Cardiac muscle cell (in vitro differentiated cells and primary cell): ENCODE measurements around the gene CACNA1C. TPM values are rescaled to one million over a fixed set of nuclear protein-coding genes. Genes with fewer than 3 reads are reported as not detected.

Experiments used
- DNase-seq, 2 donors: peaks; one replicate each; pipeline versions ENCODE4 v3.0.0 to v3.0.0-alpha.2; 2010 to 2017; ENCODE audit warnings: low read depth in 1 of 2, low spot score in 1 of 2
- H3K27ac ChIP-seq: fragments of 200-600 bp; sonication (generic); 2 replicates; pipeline ENCODE4 v1.5.1; 2016
- H3K27me3 ChIP-seq: fragments of 200-600 bp; sonication (generic); 2 replicates; pipeline ENCODE4 v1.6.0; 2016; ENCODE audit warnings: control low read depth
- H3K36me3 ChIP-seq: fragments of 200-600 bp; sonication (generic); 2 replicates; pipeline ENCODE4 v1.5.1; 2016; ENCODE audit warnings: control low read depth
- H3K4me1 ChIP-seq: fragments of 200-600 bp; sonication (generic); 2 replicates; pipeline ENCODE4 v1.8.1; 2017; ENCODE audit warnings: low read depth, mild to moderate bottlenecking, mixed run types
- H3K4me3 ChIP-seq: fragments of 200-600 bp; sonication (generic); 2 replicates; pipeline ENCODE4 v1.5.1; 2016; ENCODE audit warnings: mild to moderate bottlenecking
- H3K9me3 ChIP-seq: fragments of 200-600 bp; sonication (generic); 2 replicates; pipeline ENCODE4 v1.5.1; 2017; ENCODE audit warnings: low read depth, mild to moderate bottlenecking, control low read depth
- polyA plus RNA-seq: library from polyadenylated mRNA; unstranded; fragments of >200 nt; fragmentation: Nextera tagmentation; extraction: Ambion mirVana; gene quantifications from 2 replicates; pipeline ENCODE4 v1.2.1, GENCODE V29; 2016
- total RNA-seq: library from RNA; depleted of rRNA; stranded (reverse); fragments of >200 nt; gene quantifications from 2 replicates; pipeline ENCODE4 v1.2.3, GENCODE V29; 2016
- TF ChIP-seq, protein P1 (sequence below): IDR thresholded peaks from 2 replicates; pipeline ENCODE4 v1.5.1; 2012; ENCODE audit warnings: low read depth, mild to moderate bottlenecking, low read length

The CACNA1C gene
- total and polyA plus RNA-seq, 2 experiments from 2014 or later, result 40.8 to 77.8 TPM

DNA sequence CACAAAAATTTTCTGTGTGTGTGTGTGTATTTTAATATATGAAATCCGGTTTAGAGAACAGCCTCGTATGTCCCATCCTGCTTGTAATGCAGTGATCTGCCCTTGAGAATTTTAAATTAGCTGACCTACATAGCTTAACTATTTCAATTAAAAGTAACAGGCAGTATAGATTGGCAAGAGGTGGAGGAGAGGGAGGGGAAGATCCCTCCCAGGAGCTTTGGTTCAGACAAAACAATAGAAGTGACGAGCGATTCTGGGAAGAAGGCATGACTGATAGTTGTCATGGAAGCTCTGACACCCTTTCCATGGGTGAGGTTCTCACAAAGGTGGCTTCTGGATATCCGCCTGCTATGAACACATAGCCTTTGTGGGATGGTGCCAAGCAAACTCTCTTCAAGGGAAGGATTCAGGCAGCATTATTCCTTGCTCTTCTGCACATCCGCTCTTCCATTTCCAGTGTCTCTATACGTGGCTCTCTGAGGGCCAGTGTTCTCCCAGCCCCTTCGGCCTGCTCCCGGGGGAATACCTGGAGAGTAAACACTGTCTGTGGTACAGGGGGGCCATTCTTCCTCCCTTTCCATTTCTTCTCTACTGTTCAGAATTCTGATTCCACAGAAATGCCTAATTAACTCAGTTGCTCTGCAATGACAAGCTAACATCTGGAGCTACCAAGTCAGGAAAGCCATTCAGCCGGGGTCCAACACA is 182.0 kb downstream of the CACNA1C start:
- TF ChIP-seq, protein P1, sequence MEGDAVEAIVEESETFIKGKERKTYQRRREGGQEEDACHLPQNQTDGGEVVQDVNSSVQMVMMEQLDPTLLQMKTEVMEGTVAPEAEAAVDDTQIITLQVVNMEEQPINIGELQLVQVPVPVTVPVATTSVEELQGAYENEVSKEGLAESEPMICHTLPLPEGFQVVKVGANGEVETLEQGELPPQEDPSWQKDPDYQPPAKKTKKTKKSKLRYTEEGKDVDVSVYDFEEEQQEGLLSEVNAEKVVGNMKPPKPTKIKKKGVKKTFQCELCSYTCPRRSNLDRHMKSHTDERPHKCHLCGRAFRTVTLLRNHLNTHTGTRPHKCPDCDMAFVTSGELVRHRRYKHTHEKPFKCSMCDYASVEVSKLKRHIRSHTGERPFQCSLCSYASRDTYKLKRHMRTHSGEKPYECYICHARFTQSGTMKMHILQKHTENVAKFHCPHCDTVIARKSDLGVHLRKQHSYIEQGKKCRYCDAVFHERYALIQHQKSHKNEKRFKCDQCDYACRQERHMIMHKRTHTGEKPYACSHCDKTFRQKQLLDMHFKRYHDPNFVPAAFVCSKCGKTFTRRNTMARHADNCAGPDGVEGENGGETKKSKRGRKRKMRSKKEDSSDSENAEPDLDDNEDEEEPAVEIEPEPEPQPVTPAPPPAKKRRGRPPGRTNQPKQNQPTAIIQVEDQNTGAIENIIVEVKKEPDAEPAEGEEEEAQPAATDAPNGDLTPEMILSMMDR, result no peak
- no peak for DNase-seq
- Histone ChIP-seq H3K4me1 (peaks cover 21% of the 10 kb centered on the region), H3K27me3 (no peaks in the 10 kb centered on the region), H3K9me3 (no peaks in the 10 kb centered on the region), H3K27ac (no peak overlapping the region), H3K36me3 (no peaks in the 10 kb centered on the region), H3K4me3 (no peak overlapping the region)

DNA sequence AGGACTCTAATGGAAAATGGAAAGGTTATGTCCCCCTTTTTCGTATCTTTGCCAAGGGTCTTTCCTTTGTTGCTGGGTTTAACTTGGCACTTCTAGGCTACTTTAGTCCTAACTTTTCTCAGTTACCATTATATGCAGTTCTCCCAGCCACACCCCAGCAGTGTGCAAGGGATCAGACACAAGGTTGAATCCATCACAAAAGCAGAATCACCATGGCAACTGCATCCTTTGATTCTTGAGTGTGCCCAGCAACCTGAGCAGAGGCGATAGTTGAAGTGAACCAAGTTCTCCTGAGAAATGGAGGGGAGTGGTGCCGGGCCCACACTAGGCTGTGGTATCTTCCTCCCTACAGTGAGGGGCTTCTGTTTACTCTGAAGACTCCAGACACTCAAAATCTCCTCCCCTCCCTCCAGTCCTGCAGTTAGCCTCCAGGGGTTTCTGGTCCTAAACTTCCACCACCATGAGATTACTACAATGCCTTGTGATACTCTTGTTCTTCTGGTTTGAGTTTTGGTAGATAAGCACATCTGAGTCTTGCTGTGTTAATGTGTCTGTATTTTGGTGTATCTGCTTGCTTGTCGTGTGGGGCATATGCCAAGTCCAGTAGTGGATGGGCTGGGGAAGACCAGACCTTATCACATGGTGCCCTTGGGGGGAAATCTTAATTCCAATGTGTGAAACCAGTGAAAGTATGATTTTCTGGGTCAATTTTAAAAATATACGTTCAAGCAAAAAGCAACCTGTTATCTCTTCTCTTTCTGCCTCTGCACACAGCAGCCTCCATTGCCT is 183.9 kb downstream of the CACNA1C start:
- no peak for DNase-seq
- peak overlapping the region; percentile 91 for H3K27ac ChIP-seq
- TF ChIP-seq, protein P1, result no peak

DNA sequence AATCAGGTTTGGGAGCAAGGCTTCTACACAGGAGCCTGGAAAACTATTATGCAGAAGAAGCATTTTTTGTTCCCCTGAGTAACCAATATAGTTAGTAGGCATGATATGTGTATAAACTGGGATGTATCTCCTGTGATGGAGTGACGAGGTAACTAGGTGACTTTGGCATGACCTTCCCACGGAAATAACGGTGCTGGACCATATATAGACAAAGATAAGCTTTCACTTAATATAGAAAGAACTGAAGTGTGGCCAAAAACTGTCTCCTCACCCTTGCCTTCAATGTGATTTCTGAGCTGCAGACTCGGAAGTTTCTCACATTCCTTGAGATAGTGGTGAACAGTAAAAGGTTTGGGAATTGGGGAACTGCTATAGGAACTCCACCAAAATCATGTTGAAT is 185.3 kb downstream of the CACNA1C start:
- Histone ChIP-seq H3K9me3 (no peaks in the 10 kb centered on the region), H3K4me1 (peaks cover 29% of the 10 kb centered on the region), H3K4me3 (no peak overlapping the region), H3K27me3 (no peaks in the 10 kb centered on the region), H3K27ac (peak overlapping the region; percentile 91), H3K36me3 (no peaks in the 10 kb centered on the region)
- TF ChIP-seq, protein P1, result no peak
- DNase-seq, result no peak

More for the DNA sequence above, 183.9 kb downstream of the CACNA1C start:
- H3K4me3 ChIP-seq, result no peak overlapping the region
- H3K27me3 ChIP-seq, result no peaks in the 10 kb centered on the region
- peaks cover 29% of the 10 kb centered on the region for H3K4me1 ChIP-seq
- no peaks in the 10 kb centered on the region for H3K36me3 ChIP-seq
- H3K9me3 ChIP-seq, result no peaks in the 10 kb centered on the region

DNA sequence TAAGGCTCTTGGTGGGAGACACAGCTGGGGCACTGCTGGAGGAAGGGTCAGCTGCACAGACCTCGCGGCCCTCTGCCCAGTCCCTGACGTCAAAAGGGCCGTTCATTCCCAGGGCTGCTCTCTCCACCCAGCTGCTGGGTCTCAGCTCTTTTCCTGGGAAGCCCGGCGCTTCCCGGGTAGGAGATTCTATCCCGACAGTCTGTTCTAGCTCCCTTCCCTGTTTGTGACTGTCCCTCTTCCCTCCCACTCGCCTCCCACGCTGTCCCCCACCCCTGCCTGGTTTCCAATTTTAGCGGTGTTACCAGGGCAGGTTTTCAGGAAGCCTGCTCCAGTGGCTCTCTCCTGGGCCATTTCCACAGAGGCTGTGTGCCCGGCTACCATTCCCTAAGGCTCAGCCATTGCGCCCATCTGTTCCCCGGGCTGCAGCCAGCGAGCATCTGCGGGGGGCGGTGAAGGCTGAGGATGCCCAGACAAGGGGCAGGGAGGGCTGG is 186.6 kb downstream of the CACNA1C start:
- Histone ChIP-seq H3K4me1 (peaks cover 38% of the 10 kb centered on the region), H3K4me3 (no peak overlapping the region), H3K27me3 (no peaks in the 10 kb centered on the region), H3K36me3 (no peaks in the 10 kb centered on the region), H3K27ac (peak overlapping the region; percentile 91), H3K9me3 (no peaks in the 10 kb centered on the region)
- TF ChIP-seq, protein P1, result no peak
- peak in 1 of 2 donors; percentile 50 for DNase-seq

DNA sequence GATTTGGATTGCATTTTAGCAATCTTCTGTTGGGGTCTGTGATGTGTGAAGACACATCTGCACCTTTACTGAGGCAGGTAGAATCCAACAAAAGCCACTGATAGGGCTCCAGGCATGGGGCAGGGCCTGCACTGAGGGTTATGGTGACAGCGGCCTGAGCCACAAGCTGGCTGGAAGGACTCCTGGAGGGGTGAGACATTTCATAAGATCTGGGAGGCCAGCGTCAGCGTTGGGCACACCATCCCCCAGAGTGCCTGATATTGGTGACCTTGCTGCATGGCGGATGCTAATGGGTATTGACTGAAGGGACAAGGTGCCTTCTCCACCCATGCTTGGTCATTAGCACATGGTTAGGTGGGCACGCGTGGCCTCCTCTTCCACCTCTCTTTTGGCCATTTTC is 187.6 kb downstream of the CACNA1C start:
- DNase-seq, result no peak
- Histone ChIP-seq H3K36me3 (no peaks in the 10 kb centered on the region), H3K9me3 (no peaks in the 10 kb centered on the region), H3K4me1 (peaks cover 45% of the 10 kb centered on the region), H3K4me3 (no peak overlapping the region), H3K27me3 (no peaks in the 10 kb centered on the region), H3K27ac (peak overlapping the region; percentile 91)
- TF ChIP-seq, protein P1, result no peak
